Activated CD4-positive, alpha-beta memory T cell treated with anti-CD3 and anti-CD28 coated beads for 36 hours (primary cell): ENCODE data around the gene PLCH1. TPM values are rescaled to one million over a fixed set of nuclear protein-coding genes. Genes with fewer than 3 reads are reported as not detected.
"Not testable (repeated sequence)": the region's sequence is repeated elsewhere in the genome, so short reads cannot be mapped to it uniquely, and the experiment has no call there.

Source experiments
- CTCF ChIA-PET: fragments of 350-600 bp; sonication (Branson Sonifier 250); formaldehyde crosslinking; loops from one replicate; lab custom pipeline; 2021; ENCODE audit warnings: antibody characterized with exemption, inconsistent platforms; lab: Charles Lee
- POLR2A ChIA-PET: fragments of 350-600 bp; sonication (Branson Sonifier 250); formaldehyde crosslinking; loops from one replicate; lab custom pipeline; 2021; ENCODE audit warnings: antibody characterized with exemption; lab: Charles Lee
- DNase-seq: peaks from one replicate; pipeline ENCODE4 v3.0.0-alpha.2; 2020
- H3K27ac Mint-ChIP-seq: one replicate; pipeline ENCODE4 v1.8.0; 2021; ENCODE audit warnings: mixed read lengths
- H3K27me3 Mint-ChIP-seq: one replicate; pipeline ENCODE4 v1.8.0; 2021; ENCODE audit warnings: mixed read lengths
- H3K36me3 Mint-ChIP-seq: one replicate; pipeline ENCODE4 v1.8.0; 2021; ENCODE audit warnings: mixed read lengths
- H3K4me1 Mint-ChIP-seq: one replicate; pipeline ENCODE4 v1.8.0; 2021; ENCODE audit warnings: low read depth, mixed read lengths
- H3K4me3 Mint-ChIP-seq: one replicate; pipeline ENCODE4 v1.8.0; 2021; ENCODE audit warnings: mild to moderate bottlenecking, mixed read lengths
- H3K9me3 Mint-ChIP-seq: one replicate; pipeline ENCODE4 v1.8.0; 2021; ENCODE audit warnings: mixed read lengths
- intact Hi-C: fragments of 100-400 bp; cut with micrococcal nuclease; formaldehyde crosslinking; loops from one replicate; pipeline ENCODE4 v1.15.1; 2023
- total RNA-seq, 2 experiments: library from RNA; stranded (reverse); gene quantifications; one replicate each; pipeline ENCODE4 v1.2.3, GENCODE V29; 2021

Gene PLCH1
- total RNA-seq, 2 experiments from 2014 or later = 0.10 to 0.12 TPM

GRCh38 chr3:155407331-155407730 is 337.5 kb downstream of the PLCH1 start:
- POLR2A ChIA-PET = no interaction called here
- DNase-seq = no peak
- Mint-ChIP-seq H3K4me1 (no peaks in the 10 kb centered on the region), H3K36me3 (no peaks in the 10 kb centered on the region), H3K27me3 (peaks cover 2% of the 10 kb centered on the region), H3K9me3 (no peaks in the 10 kb centered on the region), H3K27ac (no peak overlapping the region), H3K4me3 (no peak overlapping the region)
- intact Hi-C loops = no loop called here
- CTCF ChIA-PET = no interaction called here

- Mint-ChIP-seq H3K27me3 (peaks cover 2% of the 10 kb centered on the region), H3K36me3 (no peaks in the 10 kb centered on the region), H3K4me3 (no peak overlapping the region), H3K27ac (no peak overlapping the region), H3K9me3 (no peaks in the 10 kb centered on the region), H3K4me1 (no peaks in the 10 kb centered on the region)
- intact Hi-C loops = no loop called here
- no peak for DNase-seq
- CTCF ChIA-PET = no interaction called here
- POLR2A ChIA-PET = no interaction called here
Measured at GRCh38 chr3:155404486-155404885, 340.4 kb downstream of the PLCH1 start.

DNA sequence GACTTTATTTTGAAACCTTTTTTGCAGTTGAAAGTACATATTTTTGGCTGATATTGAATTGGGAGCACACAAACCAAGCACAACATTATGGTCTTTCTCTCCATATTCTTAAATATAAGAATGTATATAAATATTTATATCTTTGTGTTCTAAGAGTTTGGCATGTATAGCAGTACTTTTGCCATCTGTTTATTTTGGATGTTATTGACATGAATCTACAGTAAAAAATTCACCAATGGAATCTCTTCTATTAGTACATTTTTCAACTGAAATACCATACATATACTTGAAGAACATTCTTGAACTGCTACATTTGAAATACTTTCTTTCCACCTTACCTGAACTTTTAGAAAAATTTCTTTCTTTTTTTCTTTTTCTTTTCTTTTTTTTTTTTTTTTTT is 342.2 kb downstream of the PLCH1 start:
- Mint-ChIP-seq H3K27ac (no peak overlapping the region), H3K4me1 (no peaks in the 10 kb centered on the region), H3K36me3 (no peaks in the 10 kb centered on the region), H3K9me3 (no peaks in the 10 kb centered on the region), H3K27me3 (peaks cover 2% of the 10 kb centered on the region), H3K4me3 (no peak overlapping the region)
- no peak for DNase-seq
- intact Hi-C loops = no loop called here
- POLR2A ChIA-PET = no interaction called here
- CTCF ChIA-PET = no interaction called here

- no peak overlapping the region for H3K4me3 Mint-ChIP-seq
- intact Hi-C loops = no loop called here
- H3K27ac Mint-ChIP-seq = no peak overlapping the region
- peaks cover 5% of the 10 kb centered on the region for H3K9me3 Mint-ChIP-seq
- H3K36me3 Mint-ChIP-seq = no peaks in the 10 kb centered on the region
- no peaks in the 10 kb centered on the region for H3K27me3 Mint-ChIP-seq
- DNase-seq = no peak
- CTCF ChIA-PET = no interaction called here
- no peaks in the 10 kb centered on the region for H3K4me1 Mint-ChIP-seq
- POLR2A ChIA-PET = no interaction called here
Measured at GRCh38 chr3:155398046-155398445, 346.8 kb downstream of the PLCH1 start.

DNA sequence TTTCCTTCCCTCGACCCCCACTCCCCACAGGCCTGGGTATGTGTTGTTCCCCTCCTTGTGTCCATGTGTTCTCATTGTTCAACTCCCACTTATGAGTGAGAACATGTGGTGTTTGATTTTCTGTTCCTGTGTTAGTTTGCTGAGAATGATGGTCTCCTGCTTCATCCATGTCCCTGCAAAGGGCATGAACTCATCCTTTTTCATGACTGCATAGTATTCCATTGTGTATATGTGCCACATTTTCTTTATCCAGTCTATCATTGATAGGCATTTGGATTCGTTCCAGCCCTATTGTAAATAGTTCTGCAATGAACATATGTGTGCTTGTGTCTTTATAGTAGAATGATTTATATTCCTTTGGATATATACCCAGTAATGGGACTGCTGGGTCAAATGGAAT is 350.0 kb downstream of the PLCH1 start:
- H3K27ac Mint-ChIP-seq, CTCF ChIA-PET, intact Hi-C loops, POLR2A ChIA-PET, H3K4me1 Mint-ChIP-seq, DNase-seq, H3K27me3 Mint-ChIP-seq, H3K9me3 Mint-ChIP-seq, H3K4me3 Mint-ChIP-seq, H3K36me3 Mint-ChIP-seq: not testable (repeated sequence)

DNA sequence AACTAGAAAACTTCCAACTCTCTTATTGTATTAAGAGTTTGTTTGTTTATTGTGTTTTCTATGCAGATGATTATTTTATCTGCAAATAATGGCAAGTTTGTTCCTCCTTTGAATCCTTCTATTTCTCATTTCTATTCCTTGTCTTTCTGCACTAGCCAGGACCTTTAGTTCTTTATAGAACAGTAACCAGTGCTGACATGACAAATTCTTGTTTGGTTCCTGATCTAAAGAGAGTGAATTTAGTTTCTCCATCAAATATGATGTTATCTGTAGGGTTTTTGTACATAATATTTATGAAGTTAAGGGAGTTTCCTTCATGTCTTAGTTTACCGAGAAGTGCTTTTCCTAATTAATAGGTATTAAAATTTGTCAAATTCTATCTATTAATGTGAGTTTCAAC is 350.6 kb downstream of the PLCH1 start:
- Mint-ChIP-seq H3K9me3 (peaks cover 5% of the 10 kb centered on the region), H3K27me3 (no peaks in the 10 kb centered on the region), H3K27ac (no peak overlapping the region), H3K4me1 (no peaks in the 10 kb centered on the region), H3K36me3 (no peaks in the 10 kb centered on the region), H3K4me3 (no peak overlapping the region)
- POLR2A ChIA-PET = no interaction called here
- no peak for DNase-seq
- CTCF ChIA-PET = no interaction called here
- intact Hi-C loops = no loop called here

GRCh38 chr3:155393316-155393715 is 351.6 kb downstream of the PLCH1 start:
- ChIA-PET POLR2A (no interaction called here), CTCF (no interaction called here)
- no peak for DNase-seq
- Mint-ChIP-seq H3K36me3 (no peaks in the 10 kb centered on the region), H3K4me1 (no peaks in the 10 kb centered on the region), H3K27me3 (no peaks in the 10 kb centered on the region), H3K9me3 (peaks cover 5% of the 10 kb centered on the region), H3K27ac (no peak overlapping the region), H3K4me3 (no peak overlapping the region)
- intact Hi-C loops = no loop called here

- no peaks in the 10 kb centered on the region for H3K27me3 Mint-ChIP-seq
- peaks cover 5% of the 10 kb centered on the region for H3K9me3 Mint-ChIP-seq
- CTCF ChIA-PET = no interaction called here
- intact Hi-C loops = no loop called here
- no peak overlapping the region for H3K4me3 Mint-ChIP-seq
- POLR2A ChIA-PET = no interaction called here
- DNase-seq = no peak
- no peak overlapping the region for H3K27ac Mint-ChIP-seq
- no peaks in the 10 kb centered on the region for H3K36me3 Mint-ChIP-seq
- H3K4me1 Mint-ChIP-seq = no peaks in the 10 kb centered on the region
Measured at GRCh38 chr3:155392138-155392537, 352.7 kb downstream of the PLCH1 start.

- Mint-ChIP-seq H3K4me3 (no peak overlapping the region), H3K27me3 (no peaks in the 10 kb centered on the region), H3K27ac (no peak overlapping the region), H3K36me3 (no peaks in the 10 kb centered on the region), H3K9me3 (peaks cover 5% of the 10 kb centered on the region), H3K4me1 (no peaks in the 10 kb centered on the region)
- DNase-seq = no peak
- ChIA-PET CTCF (no interaction called here), POLR2A (no interaction called here)
- intact Hi-C loops = no loop called here
Measured at GRCh38 chr3:155391551-155391958, 353.3 kb downstream of the PLCH1 start.

- ChIA-PET CTCF (no interaction called here), POLR2A (no interaction called here)
- Mint-ChIP-seq H3K9me3 (peaks cover 5% of the 10 kb centered on the region), H3K4me1 (no peaks in the 10 kb centered on the region), H3K4me3 (no peak overlapping the region), H3K27me3 (no peaks in the 10 kb centered on the region), H3K36me3 (no peaks in the 10 kb centered on the region), H3K27ac (no peak overlapping the region)
- intact Hi-C loops = no loop called here
- DNase-seq = no peak
Measured at GRCh38 chr3:155391104-155391503, 353.8 kb downstream of the PLCH1 start.

- Mint-ChIP-seq H3K36me3 (no peaks in the 10 kb centered on the region), H3K27me3 (no peaks in the 10 kb centered on the region), H3K9me3 (peaks cover 5% of the 10 kb centered on the region), H3K4me1 (no peaks in the 10 kb centered on the region), H3K4me3 (no peak overlapping the region), H3K27ac (no peak overlapping the region)
- intact Hi-C loops = no loop called here
- no peak for DNase-seq
- ChIA-PET CTCF (no interaction called here), POLR2A (no interaction called here)
Measured at GRCh38 chr3:155390351-155390750, 354.5 kb downstream of the PLCH1 start.

- H3K27me3 Mint-ChIP-seq = no peaks in the 10 kb centered on the region
- H3K9me3 Mint-ChIP-seq = no peaks in the 10 kb centered on the region
- no peak for DNase-seq
- no peaks in the 10 kb centered on the region for H3K4me1 Mint-ChIP-seq
- H3K36me3 Mint-ChIP-seq = no peaks in the 10 kb centered on the region
- H3K27ac Mint-ChIP-seq = no peak overlapping the region
- no peak overlapping the region for H3K4me3 Mint-ChIP-seq
- intact Hi-C loops = no loop called here
- ChIA-PET CTCF (no interaction called here), POLR2A (no interaction called here)
Measured at GRCh38 chr3:155388417-155388816, 356.5 kb downstream of the PLCH1 start.

- no peak for DNase-seq
- H3K27me3 Mint-ChIP-seq = no peaks in the 10 kb centered on the region
- H3K9me3 Mint-ChIP-seq = no peaks in the 10 kb centered on the region
- H3K36me3 Mint-ChIP-seq = no peaks in the 10 kb centered on the region
- ChIA-PET POLR2A (no interaction called here), CTCF (no interaction called here)
- H3K4me3 Mint-ChIP-seq = no peak overlapping the region
- no peaks in the 10 kb centered on the region for H3K4me1 Mint-ChIP-seq
- no peak overlapping the region for H3K27ac Mint-ChIP-seq
- intact Hi-C loops = no loop called here
Measured at GRCh38 chr3:155387571-155387970, 357.3 kb downstream of the PLCH1 start.

DNA sequence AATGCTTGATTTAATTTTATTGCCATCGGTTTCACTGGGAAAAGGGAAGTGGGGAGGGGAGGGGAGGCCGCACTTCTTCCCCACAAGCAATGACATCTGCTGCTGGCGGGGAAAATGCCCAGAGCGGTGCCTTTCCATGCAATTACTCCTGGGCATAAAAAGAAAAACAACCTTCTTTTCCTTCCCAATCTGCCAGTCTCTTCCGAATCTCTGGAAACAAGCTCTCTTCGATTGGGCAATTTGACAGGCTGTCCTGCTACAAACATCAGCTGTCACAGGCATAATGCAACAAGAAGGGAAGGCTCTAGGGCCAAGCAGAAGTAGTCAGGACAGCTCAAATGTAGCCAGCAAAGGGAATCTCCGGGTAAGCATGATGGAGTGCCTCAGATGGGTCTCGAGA is 358.0 kb downstream of the PLCH1 start:
- Mint-ChIP-seq H3K4me3 (no peak overlapping the region), H3K4me1 (no peaks in the 10 kb centered on the region), H3K36me3 (no peaks in the 10 kb centered on the region), H3K27me3 (no peaks in the 10 kb centered on the region), H3K27ac (no peak overlapping the region), H3K9me3 (no peaks in the 10 kb centered on the region)
- DNase-seq = no peak
- intact Hi-C loops = no loop called here
- ChIA-PET POLR2A (no interaction called here), CTCF (no interaction called here)
